GM19328 (cell line): Measurements from ENCODE around the gene PLIN3.
"Not testable (repeated sequence)": the region's sequence is repeated elsewhere in the genome, so short reads cannot be mapped to it uniquely, and the experiment has no call there.

Experiments
- ATAC-seq: cut with Tn5 transposase; IDR thresholded peaks from one replicate; pipeline ENCODE4 v1.9.1; 2021; ENCODE audit warnings: mild to moderate bottlenecking, moderate library complexity; ENCODE audit not compliant: unreplicated experiment

The PLIN3 gene

DNA sequence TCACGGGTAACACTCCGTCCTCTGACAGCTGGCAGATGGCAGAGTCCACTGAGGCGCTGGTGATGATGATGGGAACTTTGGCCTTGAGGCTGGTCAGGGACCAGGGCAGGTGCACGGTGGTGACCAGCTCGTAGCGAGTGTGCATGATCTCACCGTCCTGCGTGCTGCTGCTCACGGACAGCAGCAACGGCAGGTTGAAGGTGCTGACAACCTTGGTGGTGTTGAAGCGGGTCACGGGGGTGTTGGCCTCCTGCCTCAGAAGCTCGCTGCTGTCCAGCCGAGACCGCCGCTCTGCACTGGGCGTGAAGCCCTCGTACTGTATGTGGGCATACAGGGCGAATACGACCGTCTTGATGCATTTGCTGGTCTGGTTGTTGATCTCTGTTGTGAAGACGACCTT is 23.6 kb upstream of the PLIN3 start:
- no peak for ATAC-seq

GRCh38 chr19:4889034-4889815 is 21.8 kb upstream of the PLIN3 start:
- ATAC-seq: no peak

- not testable (repeated sequence) for ATAC-seq
These were observed 20.3 kb upstream of the PLIN3 start for GRCh38 chr19:4887803-4888202.

DNA sequence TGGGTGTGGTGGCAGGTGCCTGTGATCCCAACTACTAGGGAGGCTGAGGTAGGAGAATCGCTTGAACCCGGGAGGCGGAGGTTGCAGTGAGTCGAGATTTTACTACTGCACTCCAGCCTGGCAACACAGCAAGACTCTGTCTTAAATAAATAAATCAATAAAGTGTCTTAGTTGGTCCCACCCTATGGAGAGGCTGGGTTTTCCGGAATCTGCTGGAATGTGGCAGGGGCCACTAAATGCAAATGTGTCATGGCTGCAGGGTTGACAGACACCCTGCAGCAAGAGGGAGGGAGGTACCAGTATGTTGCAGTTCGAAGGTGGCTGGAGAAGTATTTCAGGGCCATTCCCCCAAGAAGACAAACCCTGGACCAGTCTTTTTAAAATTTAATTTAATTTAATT is 17.5 kb upstream of the PLIN3 start:
- ATAC-seq: not testable (repeated sequence)

DNA sequence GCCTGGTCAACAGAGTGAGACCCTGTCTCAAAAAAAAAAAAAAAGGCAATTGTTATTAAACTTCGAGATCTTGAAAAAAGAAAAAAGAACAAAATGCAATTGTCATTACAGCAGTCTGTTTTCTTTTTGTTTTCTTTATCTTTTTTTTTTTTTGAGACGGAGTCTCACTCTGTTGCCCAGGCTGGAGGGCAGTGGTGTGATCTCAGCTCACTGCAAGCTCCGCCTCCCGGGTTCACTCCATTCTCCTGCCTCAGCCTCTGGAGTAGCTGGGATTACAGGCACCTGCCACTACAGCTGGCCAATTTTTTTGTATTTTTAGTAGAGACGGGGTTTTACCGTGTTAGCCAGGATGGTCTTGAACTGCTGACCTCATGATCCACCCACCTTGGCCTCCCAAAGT is 15.4 kb upstream of the PLIN3 start:
- ATAC-seq: not testable (repeated sequence)

DNA sequence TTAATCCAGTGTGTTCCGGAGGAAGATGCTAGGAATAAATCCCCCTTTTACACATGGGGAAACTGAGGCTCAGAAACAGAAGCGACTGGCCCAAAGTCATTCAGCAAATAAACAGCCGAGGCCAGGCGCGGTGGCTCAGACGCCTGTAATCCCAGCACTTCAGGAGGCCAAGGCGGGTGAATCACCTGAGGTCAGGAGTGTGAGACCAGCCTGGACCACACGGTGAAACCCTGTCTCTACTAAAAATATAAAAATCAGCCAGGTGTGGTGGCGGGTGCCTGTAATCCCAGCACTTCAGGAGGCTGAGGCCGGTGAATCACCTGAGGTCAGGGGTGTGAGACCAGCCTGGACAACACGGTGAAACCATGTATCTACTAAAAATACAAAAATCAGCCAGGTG is 11.6 kb upstream of the PLIN3 start:
- ATAC-seq: no peak

DNA sequence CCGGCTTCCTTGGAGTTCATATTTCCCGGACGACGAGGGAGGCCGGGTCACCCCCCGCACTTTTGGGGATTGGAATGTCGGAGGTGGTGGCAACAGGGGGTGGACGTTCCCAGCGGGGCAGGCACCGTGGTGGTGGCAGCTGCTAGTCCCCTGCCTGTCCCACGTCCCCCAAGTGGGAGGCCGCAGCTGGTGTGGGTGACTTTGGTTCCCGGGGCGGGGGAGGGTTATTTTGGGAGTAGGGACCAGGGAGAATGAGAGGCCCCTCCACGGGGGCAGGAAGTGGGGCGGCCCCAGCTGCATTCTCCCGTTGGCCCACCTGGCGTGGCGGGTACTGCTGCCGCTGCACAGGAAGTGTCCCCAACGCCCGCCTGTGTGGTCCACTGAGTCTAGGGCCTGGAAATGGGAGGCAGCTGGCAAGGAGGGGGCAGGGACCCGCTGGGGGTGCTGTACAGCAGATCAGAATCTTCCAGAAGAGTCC is 11.1 kb upstream of the PLIN3 start:
- ATAC-seq: no peak

GRCh38 chr19:4877753-4878490 is 10.5 kb upstream of the PLIN3 start:
- ATAC-seq: no peak

DNA sequence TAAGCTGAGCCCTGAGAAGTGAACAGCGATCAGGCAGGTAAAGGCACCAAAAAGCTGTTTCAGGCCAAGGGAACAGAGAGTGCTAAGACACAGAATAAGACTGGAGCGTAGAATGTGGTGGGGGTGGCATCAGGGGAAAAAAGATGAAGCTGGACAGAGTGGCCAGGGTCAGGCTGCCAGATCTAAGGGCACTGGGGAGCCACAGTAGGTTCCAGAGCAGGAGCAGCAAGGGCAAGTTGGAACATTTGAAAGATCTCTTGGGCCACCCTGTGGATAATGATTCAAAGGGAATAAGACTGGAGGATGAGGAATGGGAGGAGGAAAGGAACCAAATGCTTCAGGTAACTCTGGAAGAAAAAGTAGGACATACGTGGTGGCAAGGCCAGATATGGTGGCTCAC is 6.5 kb upstream of the PLIN3 start:
- ATAC-seq: no peak

GRCh38 chr19:4871711-4872110 is 4.2 kb upstream of the PLIN3 start:
- no peak for ATAC-seq

DNA sequence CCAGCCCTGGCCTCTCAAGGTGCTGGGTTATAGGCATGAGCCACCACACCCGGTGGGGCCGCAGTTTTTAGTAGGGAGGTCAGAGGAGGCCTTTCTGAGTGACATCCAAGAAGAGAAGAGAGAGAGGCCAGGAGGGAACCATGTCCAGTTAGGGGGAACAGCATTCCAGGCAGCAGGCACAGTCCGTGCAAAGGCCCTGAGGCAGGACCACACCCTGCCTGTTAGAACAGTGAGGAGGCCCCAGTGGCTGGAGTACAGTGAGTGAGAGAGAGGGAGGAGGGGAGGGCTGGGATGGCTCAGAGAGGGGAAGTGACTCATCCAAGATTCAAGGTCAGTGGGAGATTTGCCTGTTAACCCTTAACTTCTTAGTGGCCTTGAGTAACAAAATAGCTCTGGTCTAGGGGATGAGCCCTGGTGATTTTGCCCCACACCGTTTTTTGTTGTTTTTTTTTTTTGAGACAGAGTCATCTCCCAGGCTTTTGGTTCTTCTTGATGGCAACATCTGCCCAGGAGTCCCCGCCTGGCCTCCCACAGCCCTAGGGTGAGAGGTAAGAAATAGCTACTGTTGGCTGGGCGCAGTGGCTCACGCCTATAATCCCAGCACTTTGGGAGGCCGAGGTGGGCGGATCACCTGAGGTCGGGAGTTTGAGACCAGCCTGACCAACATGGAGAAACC is 2.7 kb upstream of the PLIN3 start:
- no peak for ATAC-seq

DNA sequence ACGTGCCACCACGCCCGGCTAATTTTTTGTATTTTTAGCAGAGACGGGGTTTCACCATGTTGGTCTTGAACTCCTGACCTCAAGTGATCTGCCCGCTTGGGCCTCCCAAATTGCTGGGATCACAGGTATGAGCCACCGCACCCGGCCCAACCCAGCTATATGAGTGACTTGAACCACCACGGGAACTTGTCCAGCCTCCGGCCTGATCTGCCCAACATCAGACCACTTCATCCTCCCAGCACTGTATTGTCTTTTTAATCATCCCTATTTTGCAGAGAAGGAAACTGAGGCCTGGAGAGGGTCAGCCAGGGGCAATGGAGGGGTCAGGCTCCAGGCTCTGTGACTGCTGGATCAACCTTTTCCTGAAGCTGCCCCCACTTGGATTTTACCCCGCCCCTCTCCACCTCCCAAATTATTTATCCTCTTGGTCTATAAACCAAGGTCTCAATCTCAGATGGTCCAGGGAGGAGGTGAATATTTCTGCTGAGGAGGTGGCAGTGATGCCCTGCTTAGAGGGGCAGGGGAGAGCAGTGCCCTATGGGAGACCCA is 893 bp upstream of the PLIN3 start:
- ATAC-seq: no peak

DNA sequence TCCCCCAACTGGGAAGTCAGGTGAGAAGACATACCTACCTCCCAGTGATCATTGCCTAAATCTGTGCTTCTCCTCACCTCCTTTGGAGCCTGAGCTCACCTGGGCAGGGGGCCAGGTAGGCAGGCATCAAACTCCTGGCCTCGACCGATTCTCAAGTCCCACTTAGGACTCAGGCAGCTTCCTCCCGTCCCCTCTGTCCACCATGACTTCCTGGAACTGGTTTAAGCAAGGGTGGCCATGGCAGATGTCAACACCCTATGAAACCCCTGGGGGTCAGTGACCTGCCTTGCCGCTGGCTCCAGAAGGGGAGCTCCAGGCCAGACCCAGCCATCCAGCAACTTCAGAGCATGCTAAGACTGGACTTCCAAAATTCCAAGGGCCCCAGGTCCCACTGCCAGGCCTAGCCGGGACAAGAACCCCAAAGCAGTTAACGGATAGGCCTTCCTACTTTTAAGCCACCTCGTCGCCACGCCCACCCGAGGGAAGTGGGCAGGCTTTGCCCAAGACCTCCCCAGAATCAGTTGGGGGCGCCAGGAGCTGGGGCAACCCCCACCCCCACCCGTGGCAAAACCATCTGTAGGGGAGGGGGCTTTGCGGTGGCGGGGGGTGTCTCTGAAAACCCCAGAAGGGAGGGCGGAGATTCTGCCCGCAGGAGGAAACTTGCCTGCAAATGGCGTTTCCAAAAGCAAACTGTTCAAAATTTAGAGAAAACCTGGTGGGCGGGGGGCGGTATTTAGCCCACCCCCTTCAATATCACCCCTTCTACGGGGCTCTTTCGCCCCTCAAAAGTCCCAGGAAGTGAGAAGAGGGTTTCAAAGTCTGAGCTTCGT is 657 bp downstream of the PLIN3 start:
- ATAC-seq: no peak

DNA sequence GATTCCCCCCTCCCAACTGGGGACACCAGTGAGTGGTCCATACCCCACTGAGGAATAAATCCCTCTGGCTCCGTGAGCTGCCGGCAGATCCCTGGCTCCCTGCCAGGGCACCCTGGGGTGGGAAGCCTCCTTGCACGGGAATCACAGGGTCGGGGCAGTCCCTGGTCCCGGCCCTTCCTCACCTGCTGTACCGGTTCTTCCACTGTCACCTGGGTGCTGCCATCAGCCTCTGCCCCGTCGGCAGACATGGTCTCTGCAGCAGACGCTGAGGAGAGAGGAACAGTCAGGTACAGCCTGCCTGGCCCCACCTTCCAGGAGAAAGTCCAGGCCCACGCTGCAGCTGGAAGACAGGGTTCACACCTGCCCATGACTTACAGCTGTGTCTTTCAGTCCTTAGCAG is 6.3 kb downstream of the PLIN3 start:
- no peak for ATAC-seq

- no peak for ATAC-seq
These were observed 7.8 kb downstream of the PLIN3 start for GRCh38 chr19:4859697-4860096.

DNA sequence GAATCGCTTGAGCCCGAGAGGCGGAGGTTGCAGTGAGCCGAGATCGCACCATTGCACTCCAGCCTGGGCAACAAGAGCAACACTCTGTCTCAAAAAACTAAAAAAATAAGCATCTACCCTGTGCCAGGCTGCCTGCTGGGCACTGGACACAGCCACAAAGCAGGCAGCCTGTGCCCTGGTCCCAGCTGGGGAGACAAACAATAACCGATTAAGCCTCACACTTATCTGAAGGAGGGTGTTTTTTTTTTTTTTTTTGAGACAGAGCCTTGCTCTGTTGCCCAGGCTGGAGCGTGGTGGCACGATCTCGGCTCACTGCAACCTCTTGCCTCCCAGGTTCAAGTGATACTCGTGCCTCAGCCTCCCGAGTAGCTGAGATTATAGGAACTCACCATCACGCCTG is 11.0 kb downstream of the PLIN3 start:
- ATAC-seq: not testable (repeated sequence)

DNA sequence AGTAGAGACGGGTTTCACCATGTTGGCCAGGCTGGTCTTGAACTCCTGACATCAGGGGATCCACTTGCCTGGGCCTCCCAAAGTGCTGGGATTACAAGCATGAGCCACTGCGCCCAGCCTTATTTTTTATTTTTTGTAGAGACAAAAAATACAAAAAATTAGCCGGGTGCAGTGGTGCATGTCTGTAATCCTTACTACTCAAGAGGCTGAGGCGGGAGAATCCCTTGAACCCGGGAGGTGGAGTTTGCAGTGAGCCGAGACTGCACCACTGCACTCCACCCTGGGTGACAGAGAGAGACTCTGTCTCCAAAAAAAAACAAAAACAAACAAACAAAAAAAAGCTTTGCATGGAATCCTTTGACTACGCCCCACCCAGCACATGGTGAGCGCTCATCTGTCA is 14.0 kb downstream of the PLIN3 start:
- not testable (repeated sequence) for ATAC-seq

DNA sequence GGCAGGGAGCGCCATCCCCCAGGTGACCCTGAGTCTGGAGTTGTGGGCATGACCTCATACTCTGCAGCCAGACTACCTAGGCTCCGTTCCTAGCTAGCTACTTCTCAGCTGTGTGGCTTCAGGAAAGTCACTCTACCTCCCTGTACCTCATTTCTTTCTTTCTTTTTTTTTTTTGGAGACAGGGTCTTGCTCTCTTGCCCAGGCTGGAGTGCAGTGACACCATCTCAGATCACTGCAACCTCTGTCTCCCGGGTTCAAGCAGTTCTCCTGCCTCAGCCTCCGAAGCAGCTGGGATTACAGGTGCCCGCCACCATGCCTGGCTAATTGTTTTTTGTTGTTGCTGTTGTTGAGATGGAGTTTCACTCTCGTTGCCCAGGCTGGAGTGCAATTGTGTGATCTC is 15.0 kb downstream of the PLIN3 start:
- no peak for ATAC-seq

DNA sequence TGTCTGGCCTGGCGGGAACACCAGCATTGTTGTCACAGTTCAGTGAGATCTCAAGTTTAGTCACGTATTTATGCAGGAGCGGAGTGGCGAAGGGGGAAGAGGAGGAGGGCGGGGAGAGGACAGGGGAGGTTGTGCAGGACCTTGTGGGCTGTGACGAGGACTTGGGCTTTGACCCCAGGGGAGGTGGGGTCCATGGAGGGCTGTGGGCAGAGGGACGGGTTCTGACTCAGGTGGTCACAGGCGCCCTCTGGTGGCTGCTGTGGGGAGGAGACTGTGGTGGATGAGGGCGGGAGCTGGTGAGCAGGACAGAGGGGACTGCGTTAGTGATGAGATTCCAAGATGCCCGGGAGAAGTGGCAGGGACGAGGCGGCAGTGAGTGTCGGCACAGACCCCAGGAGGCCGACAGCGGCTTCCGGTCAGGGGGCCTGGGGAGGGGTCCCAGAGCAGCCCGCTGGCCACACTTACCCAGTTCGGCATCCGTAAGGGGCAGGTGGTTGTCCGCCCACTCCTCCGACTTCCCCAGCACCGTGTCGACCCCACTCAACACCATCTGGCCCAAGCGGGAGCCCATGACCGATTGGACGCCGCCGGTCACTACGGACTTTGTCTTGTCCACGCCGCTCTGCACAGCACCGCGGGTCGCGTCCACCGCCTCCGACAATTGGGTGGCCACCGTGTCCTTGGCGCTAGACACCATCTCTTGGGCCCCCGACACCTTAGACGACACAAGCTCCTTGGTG is 15.7 kb downstream of the PLIN3 start:
- ATAC-seq: no peak

DNA sequence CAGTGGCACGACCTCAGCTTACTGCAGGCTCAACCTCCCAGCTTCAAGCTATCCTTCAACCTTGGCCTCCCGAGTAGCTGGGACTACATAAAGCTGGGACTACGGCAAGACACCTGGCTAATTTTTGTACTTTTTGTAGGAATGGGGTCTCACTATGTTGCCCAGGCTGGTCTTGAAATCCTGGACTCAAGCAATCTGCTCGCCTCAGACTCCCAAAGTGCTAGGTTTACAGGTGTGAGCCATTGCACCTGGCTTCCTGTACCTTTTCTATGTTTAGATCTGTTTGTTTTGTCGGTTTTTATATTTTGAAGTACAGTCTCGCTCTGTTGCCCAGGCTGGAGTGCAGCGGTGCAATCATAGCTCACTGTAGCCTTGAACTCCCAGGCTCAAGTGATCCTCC is 18.4 kb downstream of the PLIN3 start:
- no peak for ATAC-seq
